Measurements from ENCODE around the gene STC2.

DNA sequence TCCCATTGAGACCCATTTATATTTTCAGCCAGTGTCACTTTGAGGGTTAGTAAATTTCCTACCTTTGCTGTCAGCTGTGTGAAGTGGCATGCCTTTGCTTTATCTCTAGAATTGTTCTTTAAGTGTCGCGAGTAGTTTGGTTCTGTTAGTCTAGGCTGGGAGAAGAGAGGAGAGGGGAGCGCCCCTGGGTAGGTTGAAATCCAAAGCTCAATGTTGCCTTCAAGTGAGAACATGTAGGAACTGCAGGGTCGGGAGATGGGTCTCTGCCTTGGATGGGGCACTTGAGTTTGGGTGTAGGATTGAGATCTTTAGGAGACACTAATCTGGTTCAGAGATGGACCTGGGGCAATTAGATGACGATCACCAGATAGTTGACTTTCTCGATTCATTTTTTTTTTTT lies 46.3 kb downstream of the STC2 start:
- TF ChIP-seq, protein P1, sequence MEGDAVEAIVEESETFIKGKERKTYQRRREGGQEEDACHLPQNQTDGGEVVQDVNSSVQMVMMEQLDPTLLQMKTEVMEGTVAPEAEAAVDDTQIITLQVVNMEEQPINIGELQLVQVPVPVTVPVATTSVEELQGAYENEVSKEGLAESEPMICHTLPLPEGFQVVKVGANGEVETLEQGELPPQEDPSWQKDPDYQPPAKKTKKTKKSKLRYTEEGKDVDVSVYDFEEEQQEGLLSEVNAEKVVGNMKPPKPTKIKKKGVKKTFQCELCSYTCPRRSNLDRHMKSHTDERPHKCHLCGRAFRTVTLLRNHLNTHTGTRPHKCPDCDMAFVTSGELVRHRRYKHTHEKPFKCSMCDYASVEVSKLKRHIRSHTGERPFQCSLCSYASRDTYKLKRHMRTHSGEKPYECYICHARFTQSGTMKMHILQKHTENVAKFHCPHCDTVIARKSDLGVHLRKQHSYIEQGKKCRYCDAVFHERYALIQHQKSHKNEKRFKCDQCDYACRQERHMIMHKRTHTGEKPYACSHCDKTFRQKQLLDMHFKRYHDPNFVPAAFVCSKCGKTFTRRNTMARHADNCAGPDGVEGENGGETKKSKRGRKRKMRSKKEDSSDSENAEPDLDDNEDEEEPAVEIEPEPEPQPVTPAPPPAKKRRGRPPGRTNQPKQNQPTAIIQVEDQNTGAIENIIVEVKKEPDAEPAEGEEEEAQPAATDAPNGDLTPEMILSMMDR (IDR thresholded peaks at IDR 0.05) = no peak
- TF ChIP-seq POLR2A (IDR thresholded peaks at IDR 0.05) = no peak
- no peak for TF ChIP-seq EP300 (IDR thresholded peaks at IDR 0.05)
